Measurements from ENCODE around the gene HOXC12.
A peak's percentile ranks its signal among the peaks of the same experiment; 100 is the strongest.

HOXC12 gene, protein sequence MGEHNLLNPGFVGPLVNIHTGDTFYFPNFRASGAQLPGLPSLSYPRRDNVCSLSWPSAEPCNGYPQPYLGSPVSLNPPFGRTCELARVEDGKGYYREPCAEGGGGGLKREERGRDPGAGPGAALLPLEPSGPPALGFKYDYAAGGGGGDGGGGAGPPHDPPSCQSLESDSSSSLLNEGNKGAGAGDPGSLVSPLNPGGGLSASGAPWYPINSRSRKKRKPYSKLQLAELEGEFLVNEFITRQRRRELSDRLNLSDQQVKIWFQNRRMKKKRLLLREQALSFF

DNA sequence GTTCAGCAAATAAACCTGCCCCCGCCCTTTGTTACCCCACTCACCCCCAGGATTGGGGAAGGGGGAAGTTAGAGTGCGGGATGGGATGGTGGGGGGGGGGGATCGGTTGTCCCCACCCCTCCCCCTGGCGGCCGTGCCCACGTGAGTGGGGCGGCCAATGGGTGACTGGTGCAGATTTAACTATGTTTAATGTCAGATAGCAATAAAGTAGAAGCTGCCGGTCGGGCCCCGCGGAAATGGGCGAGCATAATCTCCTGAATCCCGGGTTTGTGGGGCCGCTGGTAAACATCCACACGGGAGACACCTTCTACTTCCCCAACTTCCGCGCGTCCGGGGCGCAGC lies at the start of gene HOXC12:
Gene HOXC12, plus strand, starts transcription at position 210 of the 342 bp plus-strand sequence. Its CDS starts 27 bp downstream, at position 237.
- DNase-seq = no peak

DNA sequence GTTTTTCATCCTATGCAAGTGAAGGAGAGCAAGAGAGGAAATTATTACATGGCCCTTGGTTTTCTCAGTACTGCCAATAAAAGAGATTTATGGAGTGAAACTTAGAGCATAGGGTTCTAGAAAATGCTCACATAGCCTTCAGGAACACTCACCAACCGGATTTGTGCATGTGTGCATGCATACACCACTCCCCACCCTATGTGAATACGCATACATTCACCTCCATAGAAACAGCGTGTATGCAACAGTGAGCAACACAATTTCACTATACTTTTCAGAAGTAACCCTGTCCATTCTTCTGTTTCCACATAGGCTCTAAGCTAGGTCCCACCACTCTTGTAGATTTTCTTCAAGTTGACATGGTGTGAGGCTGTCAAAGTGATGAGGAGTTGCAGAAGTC lies 47.6 kb upstream of the HOXC12 start:
- DNase-seq = no peak

DNA sequence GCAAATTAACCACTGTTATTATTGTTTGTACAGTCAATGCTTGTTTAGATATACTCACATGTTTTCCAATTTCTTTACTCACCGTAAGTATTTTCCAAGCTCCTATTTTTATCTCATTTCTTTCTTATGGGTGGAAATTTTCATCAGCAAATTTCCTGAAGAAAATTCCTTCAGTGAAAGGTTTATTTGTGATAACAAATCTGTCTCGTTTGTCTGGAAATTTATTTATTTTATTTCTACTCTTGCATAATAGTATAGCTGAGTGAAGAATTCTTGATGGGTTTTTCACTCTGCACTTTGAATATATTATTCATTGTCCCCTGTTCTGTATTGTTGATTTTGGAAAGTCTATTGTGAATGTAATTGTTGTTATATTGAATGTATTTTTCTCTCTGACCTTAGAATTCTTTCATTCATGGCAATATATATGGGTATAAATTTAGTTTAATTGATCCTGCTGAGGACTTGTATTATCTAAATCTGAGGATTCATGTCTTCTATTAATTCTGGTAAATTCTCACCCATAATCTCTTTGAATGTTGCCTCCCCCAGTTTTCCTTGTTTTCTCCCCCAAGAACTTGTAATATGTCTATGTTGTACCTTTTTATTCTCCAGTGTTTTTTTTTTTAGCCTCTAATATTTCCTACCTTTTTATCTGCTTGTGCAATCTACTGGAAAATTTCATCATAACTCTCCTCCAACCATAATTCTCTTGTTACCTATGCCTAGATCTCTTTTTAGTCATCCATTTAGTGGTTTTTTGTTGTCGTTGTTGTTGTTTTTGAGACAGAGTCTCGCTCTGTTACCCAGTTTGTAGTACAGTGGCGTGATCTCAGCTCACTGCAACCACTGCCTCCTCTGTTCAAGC lies 37.7 kb upstream of the HOXC12 start:
- no peak for DNase-seq

DNA sequence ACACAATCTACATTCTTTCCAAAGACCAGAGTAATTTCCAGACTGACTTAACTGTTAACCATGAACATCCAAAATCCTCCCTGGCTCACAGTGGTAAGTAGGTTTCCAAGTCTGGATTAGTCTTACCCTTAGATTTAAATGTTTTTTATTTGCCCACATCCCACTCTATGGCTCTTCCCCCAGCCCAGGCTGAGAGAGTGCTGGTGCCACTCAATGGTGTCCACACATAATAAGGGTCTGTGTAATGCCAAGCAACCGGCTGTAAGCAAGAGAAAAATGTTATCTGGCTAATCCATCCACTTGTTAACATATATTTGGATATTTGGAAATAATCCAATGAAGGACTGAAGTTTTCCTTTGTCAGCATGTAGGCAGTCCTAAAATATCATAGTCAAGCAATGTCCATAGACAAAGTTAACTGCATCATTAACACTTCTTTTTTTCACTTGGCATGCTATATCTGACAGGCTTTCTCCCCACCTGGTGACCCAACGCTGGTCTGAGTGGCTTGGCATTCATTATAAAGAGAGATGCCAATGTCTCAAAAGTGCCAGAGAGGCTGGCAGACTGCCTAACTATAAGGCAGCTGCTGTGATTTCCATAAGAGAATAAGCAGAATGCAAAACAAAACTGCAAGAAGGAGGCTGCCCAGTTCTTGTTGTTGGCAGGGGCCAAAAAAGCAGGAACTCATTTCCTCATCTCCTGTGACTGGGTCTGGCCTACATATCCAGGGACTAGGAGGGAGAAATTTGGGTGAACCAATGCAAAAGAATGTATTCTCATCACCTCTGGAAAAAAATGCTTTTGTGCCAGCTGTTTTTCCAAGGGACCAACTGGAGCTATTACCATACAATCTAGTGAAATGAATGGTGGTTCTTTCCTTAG lies 29.9 kb upstream of the HOXC12 start:
- no peak for DNase-seq

DNA sequence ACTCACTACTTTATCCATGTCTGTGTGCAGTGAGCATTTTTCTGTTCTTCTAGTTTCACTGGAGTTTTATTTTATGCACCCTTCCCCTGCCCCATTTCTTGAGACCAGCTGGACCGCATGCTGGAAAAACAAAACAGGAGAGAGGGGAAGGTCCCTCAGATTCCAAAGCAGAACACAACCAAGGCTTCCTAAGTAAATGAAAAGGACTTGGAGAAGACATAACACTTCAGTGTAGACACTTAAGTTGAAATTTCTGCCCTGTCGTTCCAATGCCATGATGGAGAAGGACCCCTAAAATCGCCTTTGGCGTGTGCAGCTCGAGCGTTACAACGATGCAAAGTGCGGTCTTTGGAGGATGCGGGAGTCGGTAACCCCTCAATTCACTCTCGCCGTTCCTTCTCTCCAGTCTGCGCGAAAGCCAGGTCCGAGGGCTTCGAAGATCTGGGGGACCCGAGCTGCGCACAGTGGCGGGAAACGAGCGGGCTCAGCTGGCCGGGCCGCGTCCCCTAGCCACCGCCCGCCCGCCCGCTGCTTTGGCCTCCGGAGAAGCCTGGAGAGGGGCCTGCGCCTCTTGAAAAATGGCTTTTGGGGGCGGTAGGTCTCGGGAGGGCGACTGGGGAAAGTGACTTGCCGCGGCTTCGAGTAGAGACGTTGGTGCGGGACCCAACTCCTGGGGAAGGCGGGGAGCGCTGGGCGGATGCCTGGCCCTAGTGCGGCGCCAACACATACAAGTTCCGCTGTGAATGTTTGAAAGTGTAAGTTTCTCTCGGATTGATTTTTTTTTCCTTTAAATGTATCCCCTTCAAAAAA lies 27.3 kb upstream of the HOXC12 start:
- DNase-seq = no peak

DNA sequence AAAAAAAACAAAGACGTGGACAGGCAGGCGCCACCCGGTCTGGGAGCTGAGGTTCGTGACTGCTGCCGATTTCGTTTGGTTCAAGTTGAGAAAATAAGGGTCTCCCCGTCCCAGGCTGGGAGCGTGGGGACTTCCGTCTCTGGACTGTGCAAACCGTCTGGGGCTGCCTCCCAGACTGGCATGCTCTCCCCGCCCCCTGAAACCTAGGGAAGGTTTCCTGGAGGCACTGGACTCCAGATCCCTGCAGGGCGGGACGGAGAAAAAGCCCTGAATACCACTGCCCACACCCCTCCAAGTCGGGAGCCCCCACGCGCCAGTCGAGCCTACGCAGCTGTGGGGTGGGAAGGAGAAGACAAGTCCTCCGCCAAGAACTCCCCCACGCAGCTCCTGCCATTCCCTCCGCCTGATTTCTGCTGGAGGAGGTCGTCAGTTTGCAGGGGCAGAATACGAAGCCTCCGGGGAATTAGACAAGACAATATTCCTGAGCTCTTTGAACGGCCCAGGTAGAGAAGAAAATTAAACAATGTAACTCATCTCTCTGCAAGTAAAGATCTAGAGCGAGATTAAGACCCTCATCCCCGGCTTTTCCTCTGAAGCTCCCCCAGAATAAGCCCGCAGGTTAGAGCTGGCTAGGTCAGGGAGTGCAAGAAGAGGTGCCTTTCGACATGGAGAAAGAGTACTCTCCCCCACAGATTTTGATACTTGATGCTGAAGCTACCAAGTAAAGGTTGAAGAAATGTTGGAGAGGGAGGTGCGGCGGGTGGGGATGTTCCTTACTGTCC lies 26.5 kb upstream of the HOXC12 start:
- DNase-seq = no peak

DNA sequence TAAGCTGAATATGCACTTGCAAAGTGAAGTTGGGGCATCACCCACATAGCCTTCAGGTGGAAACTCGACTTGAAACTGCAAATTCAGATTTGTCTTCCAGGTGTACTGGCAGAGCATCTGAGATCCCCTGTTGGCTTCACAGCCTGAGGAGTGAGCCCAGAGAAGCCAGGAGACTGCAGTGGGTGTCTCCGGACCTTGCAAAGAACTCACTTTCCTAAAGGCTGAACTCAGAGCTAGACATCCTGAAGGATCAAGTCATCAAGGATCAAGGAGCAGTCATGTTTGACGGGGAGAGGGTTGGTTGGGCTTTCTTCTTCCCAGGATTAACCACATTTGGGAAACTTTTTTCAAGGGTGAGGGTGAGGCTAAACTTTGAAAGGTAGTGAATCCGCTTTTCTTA lies 25.2 kb upstream of the HOXC12 start:
- DNase-seq = no peak

DNA sequence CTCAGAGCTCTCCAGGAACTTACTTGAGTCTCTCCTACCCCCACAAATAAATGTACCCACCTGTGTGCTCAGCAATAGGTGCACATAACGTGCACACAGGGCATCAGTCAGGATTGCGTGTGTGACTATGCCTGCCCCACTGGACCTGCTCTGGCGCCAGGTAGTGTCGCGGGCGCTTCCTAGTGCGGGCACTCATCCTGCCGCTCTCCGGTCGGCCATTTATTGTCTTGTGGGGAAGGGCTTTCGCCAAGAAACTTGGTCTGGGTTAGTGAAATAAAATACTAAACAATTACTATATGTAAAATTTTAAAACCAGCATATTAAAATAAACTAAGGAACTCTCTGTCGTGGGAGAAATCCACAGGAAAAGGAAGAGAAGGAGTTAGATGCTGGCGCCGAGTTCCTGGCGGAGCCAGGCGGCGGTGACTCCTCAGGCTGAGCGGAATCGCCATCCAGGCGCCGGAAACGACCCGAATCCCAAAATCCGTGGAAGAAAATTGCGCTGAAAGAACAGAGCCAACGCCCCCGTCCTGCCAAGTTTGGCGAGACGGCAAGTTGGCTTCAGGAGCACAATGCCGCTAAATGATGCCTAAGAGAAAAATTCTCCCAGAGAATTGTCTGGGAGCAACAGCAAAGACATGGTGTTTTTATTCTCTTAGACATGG lies 24.0 kb upstream of the HOXC12 start:
- DNase-seq = no peak

DNA sequence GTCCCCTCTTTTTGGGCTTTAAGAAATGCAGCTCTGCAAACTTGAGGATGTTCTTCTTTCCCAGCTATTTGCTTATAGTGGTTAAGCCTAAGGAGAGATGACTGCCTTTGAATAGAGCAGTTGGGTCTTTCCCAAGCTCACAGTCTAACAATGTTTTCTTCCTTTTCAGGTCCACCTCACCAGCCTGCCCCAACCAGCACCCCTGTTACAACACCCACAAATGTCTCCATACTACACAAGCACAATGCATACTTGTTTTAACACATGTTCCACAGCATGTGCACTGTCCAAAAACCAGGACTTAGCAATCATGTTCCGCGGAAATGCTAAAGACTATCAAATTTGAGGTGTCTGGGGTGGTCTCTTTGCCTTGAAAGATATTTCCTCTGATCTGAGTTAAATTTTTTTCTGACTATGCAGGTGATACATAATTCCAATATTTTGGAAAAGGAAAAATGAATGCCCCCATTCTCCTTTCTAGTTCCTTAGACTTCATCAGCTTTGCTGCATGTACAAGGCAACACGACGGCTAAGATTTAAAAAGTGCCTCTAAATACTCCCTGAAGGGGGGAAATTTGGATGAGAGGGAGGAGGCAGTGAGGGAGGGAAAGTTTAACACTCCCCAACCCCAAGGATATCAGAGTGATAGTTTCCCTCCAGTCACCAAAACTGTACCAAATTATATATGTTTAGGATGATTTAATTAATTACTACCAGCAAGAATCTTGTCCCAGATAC lies 22.7 kb upstream of the HOXC12 start:
- DNase-seq = no peak

DNA sequence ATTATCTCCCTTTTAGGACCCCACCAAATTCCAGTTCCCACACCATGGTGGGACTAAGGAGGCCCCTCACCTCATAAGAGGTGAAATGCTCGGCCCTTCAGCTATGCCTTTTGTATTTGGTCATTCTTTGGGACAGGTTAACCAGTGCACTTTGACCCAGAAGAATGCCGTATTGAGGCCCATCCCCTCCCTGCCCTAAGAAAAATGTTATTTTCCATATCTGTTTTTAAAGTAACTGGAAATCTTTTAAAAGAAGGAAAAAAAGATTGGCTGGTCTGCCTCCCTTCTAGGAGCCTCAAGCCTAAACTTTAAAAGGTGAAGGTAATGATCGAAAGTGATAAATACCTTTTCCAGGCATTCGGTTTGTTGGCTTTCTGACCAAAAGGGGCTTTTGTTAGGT lies 21.8 kb upstream of the HOXC12 start:
- no peak for DNase-seq

DNA sequence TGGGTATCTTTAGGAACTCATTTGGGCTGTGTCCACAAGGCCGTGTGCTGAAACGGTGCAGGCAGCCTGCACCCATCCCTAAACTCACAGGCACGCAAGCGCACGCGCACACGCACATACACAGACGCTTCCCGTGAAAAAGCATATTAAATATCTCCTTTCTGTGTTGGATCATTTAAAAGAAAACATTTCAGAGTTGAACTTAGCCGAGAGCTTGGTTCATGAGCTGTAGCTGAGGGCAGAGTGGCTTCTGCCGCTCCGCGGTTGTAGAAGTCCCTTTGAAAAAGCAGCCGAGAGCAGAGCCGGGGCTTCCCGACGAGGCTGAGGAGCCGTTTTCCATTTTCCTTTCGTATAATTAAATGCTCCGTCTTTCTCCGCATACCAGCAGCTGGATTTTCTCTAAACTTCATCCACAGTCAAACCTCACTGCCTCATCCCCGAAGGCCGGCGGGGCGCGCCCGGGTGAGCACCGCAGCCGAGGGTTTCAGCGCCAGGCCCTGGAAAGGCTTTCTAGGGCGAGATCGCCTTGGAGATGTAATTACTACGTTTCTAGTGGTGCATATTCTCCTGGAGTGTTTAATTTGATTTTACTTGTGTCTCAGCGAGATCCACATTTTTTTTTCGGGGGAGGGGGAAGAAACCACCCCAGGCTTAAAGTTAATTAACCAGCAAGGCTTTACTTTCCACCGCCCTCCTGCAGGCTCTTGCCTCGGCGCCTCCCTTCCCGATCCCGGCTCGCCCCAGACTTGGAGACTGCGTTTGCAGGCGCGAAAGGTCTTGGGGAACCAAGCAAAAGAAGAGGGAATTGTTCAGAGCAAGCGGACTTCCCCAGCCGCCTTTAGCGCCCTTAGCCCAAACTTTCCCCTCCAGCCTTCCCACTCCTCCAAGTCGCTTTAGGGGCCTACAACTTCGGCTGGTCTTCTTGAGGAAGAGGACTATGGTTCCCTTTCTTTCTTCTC lies 19.0 kb upstream of the HOXC12 start:
- no peak for DNase-seq

DNA sequence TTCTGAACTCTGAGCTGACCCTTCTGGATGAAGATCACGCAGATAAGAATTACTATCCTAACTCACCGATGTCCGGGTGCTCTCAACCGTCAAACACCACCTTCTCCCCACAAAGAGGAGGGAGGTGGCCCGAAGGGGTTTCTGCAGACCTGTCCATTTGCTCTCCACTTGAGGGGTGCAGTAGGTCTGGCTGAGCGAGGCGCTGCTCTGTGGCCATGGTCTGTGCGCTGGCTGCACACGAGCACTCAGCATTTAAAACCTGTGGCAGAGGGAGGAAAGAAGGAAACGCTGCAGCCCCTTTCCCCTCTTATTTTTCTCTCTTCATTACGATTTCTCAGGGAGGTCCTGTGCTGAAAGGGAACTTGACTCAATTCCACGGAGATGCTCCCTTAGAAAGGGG lies 17.6 kb upstream of the HOXC12 start:
- DNase-seq = no peak

DNA sequence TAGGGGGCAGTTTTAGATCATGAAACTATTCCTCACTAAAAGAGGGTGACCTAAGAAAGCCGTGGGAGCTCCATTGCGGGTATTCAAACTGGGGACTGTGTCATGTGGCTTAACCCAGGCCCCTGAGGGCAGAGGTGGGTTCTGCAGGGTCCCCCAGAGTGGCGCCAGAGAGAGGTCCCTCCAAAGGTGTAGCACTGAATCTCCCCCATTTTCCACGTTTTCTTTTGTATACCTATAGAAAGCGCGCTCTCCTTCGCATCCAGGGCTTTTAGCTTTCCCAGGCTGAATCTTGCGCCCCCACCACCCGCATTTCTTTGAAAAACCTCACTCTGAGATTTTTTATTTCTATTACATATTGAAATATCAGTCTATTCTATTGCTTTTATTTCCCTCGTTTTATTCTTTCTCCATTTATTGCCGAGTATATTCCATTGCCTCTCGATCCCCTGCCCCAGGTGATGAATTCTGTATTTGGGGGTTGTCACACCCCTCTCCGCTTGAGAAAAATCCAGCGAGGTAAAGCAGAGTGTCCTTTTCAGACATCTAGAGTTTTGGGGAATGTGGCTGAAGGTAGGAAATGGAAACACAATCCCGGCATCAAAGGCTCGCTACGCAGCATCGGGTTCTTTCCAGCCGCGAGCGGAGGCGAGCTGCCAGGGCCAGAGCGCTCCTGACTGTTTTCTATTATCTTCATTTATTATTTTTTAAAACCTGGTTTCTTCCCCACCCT lies 16.9 kb upstream of the HOXC12 start:
- no peak for DNase-seq

DNA sequence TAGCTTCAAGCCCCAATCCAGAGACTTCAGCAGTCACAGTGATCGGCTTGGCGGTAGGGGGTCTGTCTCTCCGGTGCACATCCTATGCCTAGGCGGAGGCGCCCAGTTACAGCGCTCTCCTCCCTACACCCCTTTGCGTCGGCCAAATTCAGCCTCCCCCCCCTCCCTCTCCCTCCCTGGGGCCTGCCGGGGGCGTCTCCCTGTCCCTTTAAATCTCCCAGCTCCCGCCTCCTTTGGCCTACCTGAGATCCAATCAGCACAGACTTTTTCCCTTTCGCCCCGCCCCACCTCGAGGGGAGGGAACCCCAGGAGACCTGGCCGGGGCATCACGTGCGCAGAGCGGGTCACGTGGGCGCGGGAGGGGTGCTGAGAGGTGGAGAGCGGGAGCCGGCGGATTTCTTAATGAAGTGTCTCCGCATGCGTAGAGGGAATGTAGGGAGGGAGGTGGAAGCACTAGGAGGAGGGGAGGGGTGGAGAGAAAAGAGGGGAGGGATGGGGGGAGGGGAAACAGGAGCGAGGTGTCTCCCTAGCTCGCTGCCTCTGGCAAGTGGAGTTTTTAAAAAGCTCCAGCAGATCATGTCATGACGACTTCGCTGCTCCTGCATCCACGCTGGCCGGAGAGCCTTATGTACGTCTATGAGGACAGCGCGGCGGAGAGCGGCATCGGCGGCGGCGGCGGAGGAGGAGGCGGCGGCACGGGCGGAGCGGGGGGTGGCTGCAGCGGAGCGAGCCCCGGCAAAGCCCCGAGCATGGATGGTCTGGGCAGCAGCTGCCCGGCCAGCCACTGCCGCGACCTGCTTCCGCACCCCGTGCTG lies 16.2 kb upstream of the HOXC12 start, which contains the start of gene HOXC13:
Gene HOXC13, plus strand, starts transcription at position 506 of the 815 bp plus-strand sequence. Its CDS starts 76 bp downstream, at position 582.
- peak; percentile 93 for DNase-seq

DNA sequence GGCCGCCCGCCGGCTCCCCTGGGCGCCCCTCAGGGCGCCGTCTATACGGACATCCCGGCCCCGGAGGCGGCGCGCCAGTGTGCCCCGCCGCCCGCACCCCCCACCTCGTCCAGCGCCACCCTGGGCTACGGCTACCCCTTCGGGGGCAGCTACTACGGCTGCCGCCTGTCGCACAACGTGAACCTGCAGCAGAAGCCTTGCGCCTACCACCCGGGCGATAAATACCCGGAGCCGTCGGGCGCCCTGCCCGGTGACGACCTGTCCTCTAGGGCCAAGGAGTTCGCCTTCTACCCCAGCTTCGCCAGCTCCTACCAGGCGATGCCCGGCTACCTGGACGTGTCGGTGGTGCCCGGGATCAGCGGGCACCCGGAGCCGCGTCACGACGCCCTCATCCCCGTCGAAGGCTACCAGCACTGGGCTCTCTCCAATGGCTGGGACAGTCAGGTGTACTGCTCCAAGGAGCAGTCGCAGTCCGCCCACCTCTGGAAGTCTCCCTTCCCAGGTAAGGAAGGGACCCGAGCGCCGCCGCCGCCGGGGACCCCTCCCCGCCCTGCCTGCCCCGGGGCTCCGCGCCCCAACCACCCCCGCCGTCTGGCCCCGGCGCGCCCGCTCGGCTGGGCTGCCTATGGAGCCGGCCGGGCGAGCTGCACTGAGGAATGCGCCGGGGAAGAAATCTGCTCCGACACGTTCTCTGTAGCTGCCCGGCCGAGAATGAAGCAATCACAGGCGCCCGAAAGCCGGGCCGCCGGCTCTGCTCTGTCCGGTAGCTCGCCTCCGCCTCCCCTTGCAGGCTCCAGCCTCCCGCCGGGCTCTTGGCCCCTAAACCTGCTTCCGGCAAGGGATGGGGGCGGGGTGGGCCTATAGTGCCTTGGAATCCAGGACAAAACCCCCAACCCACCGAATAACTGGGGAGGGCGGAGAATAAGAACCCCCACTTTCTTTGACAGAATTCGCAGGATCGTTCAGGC lies 15.3 kb upstream of the HOXC12 start:
- DNase-seq = no peak

DNA sequence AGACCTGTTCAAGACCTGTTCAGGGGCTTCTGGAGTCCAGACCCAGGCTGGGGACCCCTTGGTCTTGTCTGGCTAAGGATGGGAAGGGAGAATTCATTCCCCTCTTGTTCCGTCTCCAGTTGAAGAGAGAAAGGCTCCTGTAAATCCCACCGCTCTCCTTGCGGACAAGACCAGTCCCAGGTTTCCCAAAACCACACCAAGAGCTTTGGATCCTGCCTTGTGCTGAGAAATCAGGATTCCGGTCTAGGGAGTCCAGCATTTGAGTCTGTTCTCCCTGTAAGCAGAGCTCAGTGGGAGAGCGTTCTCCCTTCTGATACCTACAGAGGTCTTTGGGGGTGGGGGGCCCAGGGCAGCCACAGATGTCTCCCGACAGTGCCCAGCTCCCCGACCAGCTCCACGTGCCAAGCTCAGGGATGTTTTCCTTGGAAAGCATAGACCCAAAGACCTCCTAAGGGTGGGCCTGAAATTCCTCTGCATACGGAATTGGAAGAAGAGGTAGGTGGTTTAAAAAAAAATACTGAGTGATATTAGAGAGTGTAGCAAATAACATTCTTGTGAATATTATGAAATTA lies 14.2 kb upstream of the HOXC12 start:
- no peak for DNase-seq
